HL-60/S4 treated with retinoic acid at 250 ng/mL for 4 days and 3 days (cell line): ENCODE results near the gene PPP6R2.

Experiments
- in situ Hi-C: fragments of 300-500 bp; cut with MboI; formaldehyde crosslinking; loops from 2 replicates; pipeline ENCODE4 v1.7.0; 2022; ENCODE audit warnings: low sequenced_read_pairs

Gene PPP6R2

DNA sequence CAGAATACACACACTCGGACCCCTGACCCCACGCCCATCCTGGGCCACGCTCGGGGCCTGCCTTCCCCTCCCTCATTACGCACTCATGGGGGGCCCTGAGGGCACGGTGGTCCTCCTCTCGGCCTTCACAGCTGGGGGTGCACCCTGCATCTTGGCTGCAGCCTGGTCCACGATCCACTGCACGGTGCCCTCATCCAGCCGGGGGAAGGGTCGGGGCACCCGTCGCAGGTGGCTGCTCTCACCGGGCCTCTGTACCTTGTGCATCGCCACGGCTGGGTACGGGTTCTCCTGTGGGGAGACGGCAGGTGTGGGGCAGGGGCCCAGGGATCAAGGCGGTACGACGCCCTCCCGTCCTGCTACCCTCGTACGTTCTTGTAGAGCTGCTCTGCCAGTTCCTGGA is 121.3 kb downstream of the PPP6R2 start:
- in situ Hi-C loops, result no loop called here

DNA sequence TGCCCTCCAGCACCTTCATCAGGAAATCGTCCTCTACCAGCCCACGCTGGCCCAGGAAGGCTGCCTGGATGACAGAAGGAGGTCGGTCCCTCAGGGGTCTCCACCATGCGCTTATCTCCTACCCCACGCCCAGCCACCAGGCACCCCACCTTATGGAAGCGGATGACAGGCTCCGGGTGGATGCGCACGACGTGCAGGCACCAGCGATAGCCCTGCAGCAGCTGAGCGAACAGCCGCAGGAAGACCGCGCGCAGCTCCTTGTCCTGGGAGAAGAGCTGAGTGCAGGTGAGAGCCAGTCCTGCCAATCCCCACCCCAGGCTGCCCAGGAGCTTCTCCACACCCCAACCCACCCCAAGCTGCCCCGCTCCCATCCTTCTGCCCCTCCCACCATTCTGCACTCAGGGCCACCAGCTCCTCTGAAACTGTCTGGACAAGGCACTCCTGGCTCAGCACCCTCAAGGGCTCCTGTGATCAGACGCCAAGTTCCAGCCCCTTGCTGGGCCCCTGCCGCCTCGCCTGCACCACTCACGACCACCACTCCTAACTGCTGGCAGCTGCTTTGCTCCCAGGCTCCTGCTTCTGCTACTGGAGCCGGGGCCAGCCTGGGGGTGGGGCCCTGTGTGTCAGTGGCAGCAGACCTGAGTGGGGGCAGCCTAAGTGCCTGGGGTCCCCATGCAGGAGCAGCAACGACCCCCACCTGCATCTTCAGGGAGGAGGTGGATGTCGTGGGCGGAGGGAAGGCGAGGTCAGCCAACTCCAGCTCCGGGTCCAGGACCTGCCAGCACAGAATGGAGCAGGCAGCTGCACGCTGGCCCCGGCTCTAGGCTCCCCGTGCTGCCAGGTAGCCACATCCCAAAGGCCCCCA is 122.2 kb downstream of the PPP6R2 start:
- in situ Hi-C loops, result no loop called here

DNA sequence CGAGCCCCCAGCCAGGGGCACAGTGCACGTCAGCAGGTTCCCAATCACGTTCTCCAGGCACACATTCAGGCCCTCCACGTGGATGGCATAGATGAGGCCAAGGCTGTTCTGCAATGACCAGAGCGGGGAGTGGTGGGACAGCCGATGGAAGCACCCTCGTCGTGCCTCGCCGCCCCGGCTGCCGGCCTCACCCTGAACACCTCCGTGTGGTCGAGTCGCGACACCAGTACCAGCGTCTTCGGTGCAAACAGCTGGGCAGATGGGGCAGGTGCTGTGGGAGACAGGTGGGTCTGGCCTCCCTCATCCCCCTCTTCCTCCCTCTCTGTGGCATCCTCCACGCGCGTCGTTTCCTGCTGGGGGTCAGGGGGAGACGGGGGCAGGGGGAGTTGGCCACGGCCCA is 124.2 kb downstream of the PPP6R2 start:
- in situ Hi-C loops, result no loop called here

DNA sequence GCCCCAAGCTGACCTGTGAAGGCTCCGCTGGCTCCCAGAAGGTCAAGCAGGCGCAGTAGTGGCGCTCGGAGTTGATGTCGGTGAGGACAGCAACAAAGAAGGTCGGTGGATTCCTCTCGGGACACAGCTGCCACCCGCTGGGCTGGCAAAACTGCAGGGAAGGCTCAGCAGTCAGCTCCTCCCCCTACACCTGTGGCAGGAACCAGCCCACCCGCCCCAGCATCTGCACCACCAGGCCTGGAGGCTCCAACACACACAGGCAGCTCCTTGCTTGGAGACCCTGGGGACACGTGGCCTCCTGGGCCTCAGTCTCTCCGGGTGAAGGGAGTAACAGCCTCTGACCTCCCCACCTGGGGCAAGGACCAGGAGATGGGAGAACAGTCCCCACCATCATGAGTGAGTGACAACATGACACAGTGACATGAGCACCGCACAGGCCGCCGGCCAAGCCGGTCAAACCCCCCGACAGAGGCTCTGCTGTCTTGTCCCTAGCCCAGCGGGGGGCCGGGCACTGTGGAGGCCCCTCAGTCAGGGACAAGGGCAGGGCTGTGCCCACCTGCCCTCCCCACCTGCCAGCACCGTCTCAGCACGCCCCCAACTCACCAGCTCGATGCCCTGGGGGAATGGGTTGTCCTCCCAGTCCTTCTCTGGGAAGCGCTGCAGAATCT is 124.8 kb downstream of the PPP6R2 start:
- in situ Hi-C loops, result no loop called here

DNA sequence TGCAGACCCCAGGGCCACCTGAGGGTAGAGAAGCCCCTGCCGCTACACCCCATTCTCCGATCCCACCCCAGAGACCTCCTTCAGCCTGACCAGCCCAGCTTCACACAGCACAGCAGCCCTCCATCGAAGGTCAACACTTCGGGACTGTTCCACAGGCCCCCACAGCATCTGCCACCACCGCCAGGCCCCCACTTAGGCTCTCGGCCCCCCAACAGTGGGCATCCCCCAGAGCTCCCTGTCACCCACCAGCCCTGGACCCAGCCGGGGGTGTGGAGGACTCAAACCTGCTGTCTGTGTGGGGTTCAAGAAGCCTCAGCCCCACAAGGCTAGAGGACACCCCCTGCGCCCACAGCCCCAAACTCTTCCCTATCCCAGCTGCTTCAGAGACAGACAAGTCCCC is 125.5 kb downstream of the PPP6R2 start:
- in situ Hi-C loops, result no loop called here

DNA sequence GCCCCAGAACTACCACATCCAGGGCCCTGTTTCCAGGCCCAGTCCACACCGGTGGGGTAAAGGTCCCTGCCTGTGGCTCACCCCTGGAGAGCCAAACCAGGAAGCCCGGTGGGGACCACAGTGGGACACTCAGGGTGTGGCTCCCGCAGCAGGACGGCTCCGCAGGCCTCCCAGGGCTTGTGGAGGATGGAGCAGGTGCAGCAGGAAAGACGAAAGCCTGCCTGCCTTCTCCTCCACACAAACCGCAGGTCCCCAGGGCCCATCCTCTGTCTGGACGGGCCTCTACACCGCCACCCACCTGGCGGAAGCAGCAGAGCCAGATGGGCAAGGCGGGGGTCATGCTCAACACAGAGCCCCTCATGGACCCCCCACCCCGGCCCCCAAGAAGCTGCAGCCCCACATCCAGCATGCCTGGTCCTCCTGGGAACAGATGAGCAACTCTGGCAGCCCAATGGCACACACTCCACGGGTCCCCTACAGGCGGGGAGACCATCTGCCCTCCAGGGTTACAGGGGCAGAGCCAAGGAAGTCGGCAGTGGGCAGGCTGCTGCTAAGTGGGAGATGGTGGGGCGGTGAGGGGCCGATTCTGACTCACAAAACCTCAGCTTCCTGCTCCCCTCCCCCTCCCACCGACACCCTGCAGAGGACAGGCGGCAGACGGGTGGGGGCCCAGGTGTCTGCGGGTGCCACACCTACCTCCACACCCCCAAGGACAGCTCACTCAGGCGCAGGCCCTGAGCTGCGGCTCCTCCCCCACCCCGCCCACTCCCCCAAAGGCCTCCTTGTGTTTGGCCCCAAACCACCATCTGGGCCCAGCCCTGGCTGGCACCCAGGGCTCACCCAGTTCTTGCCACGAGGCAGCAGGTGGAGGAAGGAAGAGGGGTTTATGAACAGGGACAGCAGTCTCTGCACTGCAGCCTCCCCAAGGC is 126.5 kb downstream of the PPP6R2 start:
- in situ Hi-C loops, result no loop called here

DNA sequence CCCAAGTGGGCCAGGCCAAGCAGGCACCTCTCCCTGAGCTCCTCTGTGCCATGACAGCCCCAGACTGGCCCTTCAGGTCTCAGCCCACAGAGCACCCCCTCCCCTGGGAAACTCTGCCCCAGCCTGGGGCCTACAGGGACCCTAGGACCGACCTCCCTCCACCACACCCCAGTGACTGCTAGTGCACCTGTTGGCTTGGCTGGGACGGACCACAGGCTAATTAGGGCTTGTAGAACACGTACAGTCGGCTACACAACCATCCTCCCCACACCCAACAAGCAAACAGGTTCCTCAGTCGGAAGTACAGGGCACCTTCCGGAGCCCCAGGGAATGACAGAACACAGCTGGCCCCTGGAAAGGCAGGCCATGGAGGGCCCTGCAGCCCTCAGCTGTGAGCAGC is 127.4 kb downstream of the PPP6R2 start:
- in situ Hi-C loops, result no loop called here

DNA sequence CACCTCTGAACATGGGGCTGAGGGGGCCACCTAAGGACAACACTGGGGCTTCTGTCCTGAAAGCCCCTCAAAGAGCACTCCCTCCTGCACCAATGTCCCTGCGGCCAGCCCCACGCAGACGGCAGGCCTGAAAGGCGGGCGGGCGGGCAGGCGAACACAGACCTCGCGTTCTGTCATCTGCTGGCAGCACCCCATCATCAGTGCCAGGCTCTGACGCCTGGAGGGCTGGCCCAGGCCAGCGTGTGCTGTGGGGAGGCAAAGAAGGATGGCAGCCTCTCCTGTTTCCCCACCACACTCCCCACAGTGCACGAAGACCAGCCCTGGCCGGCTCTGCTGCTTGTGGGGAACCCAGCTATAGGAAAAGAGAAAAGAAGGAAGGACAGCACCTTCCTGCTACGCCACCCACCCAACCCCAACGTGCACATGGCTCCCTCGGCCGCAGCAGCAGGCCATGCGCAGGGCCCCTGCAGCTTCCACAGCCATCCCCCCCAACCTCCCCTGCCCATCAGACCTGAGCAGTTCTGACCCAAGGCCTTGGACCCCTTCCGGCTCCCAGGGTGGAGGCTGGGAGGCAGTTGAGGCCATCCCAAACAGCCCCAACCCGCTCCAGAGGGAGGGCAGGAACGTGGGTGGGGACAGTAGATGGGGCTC is 128.2 kb downstream of the PPP6R2 start:
- in situ Hi-C loops, result no loop called here

DNA sequence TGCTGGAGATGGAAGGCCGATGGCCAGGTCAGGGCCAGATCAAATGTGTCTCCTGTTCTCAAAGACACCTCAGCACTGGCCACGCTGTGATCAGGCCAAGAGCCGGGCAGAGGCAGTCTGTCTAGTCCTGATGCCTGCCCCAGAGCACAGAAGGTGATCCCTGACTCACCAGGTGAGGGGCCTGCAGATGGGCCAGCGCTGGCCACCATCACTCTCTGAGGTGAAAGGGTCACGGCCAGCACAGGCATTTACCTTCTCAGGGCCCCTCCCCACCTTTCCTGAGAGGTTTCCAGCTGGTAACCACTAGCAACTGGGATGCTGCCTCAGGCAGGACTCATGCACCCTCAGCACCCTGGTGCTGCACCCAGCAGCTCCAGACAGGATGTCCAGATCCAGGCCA is 128.8 kb downstream of the PPP6R2 start:
- in situ Hi-C loops, result no loop called here

DNA sequence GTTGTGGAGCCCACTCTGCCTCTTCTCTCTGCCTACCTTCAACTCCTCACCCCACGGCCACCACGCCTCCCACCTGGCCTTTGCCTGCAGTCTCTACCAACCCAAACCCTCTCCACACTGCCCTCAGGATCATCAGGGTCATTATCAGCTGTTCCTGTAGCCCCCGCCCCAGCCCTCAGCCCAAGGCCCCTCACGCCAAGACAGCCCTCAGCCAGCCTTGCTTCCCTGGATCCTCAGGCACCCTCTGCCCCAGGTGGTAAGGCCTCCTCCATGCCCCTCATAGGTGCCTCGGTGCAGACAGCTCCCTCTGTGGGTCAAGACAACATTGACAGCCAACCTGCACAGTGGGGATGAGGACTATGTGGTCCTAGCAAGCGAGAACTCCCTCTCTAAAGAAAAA is 130.0 kb downstream of the PPP6R2 start:
- in situ Hi-C loops, result no loop called here

DNA sequence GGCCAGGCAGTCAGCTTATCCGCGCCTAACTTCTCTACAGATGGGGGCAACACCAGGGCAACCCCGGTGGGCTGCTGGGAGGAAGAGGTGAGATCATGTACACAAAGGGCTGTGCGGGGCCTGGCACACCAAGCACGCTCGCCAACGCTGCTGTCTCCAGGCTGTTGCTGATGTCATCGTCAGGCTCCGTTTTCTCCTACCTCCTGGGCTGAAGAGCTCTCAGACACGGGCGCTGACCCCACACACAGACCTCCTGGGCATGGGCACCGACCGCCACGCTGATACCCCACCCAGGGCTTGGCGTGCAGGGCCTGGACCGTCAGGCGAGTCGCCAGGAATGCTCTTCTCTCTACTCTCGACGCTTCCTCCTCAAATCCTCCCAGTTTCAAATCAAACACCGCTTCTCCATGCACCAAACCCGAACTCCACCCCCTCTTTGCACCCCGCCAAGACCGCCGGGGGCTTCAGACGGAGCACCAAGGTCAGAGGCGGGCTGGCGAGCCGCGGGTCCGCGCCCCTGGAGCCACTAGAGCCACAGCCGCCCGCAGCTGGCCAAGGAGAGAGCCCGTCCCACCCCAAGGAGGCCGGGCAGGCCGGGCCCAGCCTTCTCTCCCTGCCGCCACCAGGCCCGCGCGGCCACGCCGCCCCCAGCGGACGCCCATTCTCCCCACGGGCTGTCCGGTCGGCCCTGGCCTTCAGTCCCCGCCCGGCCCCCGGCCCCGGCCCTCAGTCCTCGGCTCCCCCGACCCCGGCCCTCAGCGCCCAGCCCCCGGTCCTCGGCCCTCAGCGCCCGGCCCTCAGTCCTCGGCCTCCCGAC is 130.9 kb downstream of the PPP6R2 start:
- in situ Hi-C loops, result no loop called here

DNA sequence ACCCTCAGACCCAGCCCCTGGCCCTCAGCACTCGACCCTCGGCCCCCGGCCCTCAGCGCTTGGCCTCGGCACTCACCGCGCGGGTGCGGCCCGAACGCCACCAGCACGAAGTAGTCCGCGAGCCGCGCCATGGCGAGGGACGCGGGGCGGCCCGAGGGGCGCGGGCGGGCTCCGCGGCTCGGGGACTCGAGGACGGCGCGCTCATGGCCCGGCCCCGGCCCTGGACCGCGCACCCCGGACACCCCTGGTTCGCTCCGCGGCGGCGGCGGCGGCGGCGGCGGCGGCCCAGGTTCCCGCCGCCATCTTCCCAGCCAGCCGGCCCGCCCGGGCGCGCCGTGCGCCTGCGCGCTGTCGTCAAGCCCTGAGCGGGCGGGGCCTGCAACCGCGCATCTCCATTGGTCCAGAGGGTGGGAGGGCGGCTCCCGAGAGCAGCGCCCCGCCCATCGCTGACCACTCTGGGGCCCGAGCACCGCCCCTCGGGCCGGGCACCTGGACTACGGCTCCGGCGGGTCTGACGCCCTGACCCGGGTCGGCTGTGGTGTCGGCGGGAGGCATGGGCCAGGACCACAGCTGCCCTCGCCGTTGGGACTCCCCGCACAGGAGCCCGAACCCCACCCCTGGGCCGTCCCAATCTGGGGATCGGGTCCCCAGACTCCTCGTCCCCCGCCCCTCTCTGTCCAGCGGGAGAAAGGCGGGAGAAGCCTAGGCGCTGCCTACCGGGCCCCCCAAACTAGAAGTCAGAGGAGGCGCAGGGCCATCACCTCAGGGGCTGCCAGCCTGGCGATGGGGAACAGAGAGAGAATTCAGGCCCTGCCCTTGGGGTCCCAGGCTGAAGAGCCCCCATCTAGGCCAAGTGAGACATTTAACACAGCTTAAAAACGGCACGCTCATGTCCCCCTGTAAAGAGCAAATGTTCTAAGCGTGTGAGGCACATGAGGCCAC is 131.9 kb downstream of the PPP6R2 start, which contains the start of gene SBF1:
TSS of gene SBF1 (minus strand) at position 326 of the 942 bp plus-strand sequence. CDS start at position 131, 195 bp downstream.
- in situ Hi-C loops, result no loop called here

DNA sequence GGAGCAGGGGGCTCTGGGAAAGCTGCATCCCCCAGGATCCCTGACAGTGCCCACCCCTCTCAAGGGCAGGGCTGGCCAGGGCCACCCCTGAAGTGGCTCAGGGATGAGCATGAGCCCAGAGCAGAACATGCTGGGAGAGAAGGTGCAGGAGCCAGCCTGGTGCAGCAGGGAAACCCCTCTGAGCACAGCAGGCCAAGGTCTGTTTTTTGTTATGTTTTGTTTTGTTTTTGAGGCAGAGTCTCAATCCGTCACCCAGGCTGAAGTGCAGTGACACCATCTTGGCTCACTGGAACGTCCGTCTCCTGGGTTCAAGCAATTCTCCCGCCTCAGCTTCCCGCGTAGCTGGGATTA is 132.5 kb downstream of the PPP6R2 start:
- in situ Hi-C loops, result no loop called here

DNA sequence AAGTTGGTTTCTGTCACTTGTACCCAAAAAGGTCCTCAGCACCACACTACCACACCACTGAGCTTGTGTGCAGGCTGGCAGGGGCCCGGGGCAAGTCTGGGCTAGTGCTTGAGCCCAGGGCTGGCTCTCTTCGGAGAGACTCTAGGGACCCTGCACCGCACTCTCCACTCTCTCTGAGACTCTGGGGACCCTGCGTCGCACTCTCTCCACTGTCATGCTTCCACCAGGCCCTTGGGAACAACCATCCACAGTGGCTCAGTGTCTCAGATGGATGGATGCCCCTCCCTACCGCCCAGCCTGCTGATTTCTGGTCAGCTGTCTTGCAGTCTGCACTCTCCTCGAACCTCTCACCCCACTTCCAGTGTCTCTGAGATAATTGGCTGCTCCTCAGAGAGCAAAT is 133.7 kb downstream of the PPP6R2 start:
- in situ Hi-C loops, result no loop called here

DNA sequence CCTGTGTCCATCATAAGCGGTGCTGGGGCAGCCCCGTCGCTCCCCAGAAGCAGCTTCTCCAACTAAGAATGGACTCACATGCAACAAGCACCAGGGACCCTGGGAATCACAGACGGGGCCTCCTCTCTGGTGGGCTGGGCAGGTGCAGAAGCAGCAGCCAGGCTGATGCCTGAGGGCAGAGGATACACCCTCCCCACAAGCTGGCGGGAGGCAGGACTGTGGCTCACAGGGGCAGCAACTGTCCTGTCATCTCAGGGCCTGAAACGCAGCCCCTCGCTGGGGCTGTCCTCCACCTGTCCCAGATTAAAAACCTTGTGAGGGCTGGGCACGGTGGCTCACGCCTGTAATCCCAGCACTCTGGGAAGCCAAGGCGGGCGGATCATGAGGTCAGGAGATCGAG is 134.8 kb downstream of the PPP6R2 start:
- in situ Hi-C loops, result no loop called here

DNA sequence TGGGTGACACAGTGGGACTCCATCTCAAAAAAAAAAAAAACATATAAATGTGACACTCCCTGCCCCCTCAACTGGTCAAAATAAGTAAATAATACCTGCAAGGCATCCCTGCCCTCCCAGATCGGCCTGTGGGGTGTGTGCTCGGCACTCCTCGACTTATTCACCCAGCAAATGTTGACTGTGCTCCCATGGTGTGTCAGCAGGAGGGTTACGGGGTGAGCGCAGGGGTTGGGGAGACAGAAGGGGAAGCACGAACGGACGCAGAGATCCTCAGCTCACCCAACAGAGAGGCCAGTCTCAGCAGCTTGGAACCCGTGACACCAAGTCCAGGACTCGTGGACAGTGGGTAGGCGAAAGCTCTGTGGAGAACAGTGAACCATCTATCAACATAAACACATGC is 136.6 kb downstream of the PPP6R2 start:
- in situ Hi-C loops, result no loop called here

DNA sequence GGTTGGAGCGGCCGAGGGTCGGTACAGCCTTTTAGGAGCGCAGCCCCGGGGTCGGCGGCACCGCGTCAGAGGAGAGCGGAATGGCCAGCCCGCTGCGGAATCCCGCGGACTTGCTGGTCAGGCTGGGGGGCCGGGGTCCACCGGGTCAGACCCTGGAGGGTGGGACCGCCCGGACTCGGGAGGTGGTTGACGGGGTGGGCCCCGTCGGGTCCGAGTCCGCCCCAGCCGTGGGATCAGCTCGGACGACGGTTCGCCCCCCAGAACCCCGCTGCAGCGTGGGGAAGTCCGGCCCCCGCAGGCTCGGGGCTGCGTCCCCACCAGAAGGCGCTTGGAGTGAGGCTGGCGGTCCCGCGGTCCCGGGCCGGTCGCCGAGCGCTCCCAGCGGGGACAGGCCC is 137.9 kb downstream of the PPP6R2 start:
- in situ Hi-C loops, result no loop called here

DNA sequence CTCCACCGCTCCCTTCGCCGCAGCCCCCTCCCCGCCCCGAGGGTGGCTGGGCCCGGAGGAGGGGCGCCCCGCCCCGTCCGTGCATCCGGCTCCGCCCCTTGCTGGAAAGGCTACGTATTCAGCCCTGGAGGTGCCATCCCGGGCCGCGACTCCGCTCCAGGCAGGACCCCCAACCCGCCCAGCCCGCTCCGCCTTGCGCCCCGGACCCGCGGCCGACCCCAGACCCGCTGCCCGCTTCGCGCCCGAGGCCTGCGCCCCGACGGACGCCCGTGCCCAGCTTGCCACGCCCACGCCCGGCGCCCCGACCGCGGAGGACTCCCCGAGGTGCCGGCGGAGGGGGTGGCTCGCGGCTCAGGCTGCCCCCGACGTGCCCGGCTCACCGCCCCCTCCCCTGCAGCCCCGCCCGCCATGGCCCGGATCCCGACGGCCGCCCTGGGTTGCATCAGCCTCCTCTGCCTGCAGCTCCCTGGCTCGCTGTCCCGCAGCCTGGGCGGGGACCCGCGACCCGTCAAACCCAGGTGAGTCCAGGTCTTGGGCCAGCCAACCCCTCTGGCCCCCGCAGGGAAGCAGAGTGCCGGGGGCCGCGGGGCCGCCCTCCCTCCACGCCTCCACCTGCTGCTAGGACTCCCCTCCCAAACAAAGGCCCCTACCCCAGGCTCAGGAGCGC is 138.4 kb downstream of the PPP6R2 start, which contains the start of gene ADM2:
TSS of gene ADM2 (plus strand) at position 104 of the 667 bp plus-strand sequence. CDS start at position 409, 305 bp downstream.
- in situ Hi-C loops, result no loop called here
